BLaER1 treated with 17β-estradiol and CSF1 and Interleukin-3, amounts not matched to agents 10 nM and 100 nM (cell line): ENCODE measurements around the gene LAMC1.

Experiments
- H3K27ac ChIP-seq, 11 experiments: shearing (Covaris generic); formaldehyde crosslinking; 2 replicates each; pipeline ENCODE4 v1.8.1; 2022
- H3K27me3 ChIP-seq, 11 experiments: shearing (Covaris generic); formaldehyde crosslinking; 2 replicates each; pipeline ENCODE4 v1.8.1; 2022
- H3K36me3 ChIP-seq, 11 experiments: shearing (Covaris generic); formaldehyde crosslinking; 2 replicates each; pipeline ENCODE4 v1.8.1; 2022
- H3K4me1 ChIP-seq, 10 experiments: shearing (Covaris generic); formaldehyde crosslinking; 2 replicates each; pipeline ENCODE4 v1.8.1; 2022
- H3K4me2 ChIP-seq, 11 experiments: shearing (Covaris generic); formaldehyde crosslinking; 2 replicates each; pipeline ENCODE4 v1.8.1; 2022
- H3K4me3 ChIP-seq, 10 experiments: shearing (Covaris generic); formaldehyde crosslinking; 2 replicates each; pipeline ENCODE4 v1.8.1; 2022
- H3K9ac ChIP-seq, 11 experiments: shearing (Covaris generic); formaldehyde crosslinking; 2 replicates each; pipeline ENCODE4 v1.8.1; 2022
- H3K9me3 ChIP-seq, 11 experiments: shearing (Covaris generic); formaldehyde crosslinking; replicated peaks in 1 of 11; 2 replicates each; pipeline ENCODE4 v1.8.1; 2022
- H4K20me1 ChIP-seq, 11 experiments: shearing (Covaris generic); formaldehyde crosslinking; 2 replicates each; pipeline ENCODE4 v1.8.1; 2022
- Cebpa-rat ChIP-seq, 11 experiments: shearing (Covaris generic); IDR thresholded peaks; 2 replicates each; pipeline ENCODE4 v1.8.1; 2022

The LAMC1 gene

DNA sequence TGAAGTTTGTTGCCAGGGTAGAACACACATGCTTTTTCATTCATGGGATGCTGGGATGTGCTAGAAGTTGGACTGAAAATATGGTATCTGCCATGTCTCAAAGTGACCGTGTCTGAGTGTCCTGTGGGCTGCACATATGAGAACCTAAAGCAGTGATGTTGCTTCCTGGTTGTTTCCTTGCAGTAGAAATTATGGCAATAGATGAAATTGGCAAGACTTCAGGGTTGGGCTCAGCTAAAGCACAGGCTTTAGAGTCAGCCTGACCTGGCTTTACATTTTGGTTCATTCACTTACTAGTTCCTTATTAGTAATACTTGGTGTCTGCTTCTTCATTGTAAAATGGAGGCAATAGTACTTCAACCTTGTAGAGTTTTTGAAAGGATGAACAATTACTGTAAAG is 165.0 kb downstream of the LAMC1 start:
- no peak for TF ChIP-seq Cebpa-rat (IDR thresholded peaks at IDR 0.05)
- no peak overlapping the region for H3K27ac ChIP-seq

DNA sequence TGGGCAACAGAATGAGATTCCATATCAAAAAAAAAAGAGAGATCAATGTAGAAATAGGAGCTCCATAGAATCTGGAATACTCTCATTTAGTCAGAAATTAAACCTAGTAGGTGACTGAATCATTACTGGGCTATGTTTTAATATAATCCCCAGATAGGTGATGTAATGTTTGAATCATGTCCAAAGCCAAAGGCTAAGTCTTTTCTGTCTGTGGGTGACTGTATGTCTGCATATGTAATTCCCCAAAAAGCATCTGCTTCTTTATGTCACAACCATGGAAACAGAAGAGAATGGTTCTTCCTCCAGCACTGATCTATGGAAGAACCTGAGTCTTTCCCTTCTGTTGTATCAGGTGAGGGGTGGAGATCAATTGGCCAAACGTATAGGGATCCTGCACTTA is 168.6 kb downstream of the LAMC1 start:
- H3K9me3 ChIP-seq, result no peaks in the 10 kb centered on the region
- no peak overlapping the region for H3K4me2 ChIP-seq
- H3K27ac ChIP-seq, result no peak overlapping the region
- H3K4me3 ChIP-seq, result no peak overlapping the region
- no peaks in the 10 kb centered on the region for H3K36me3 ChIP-seq
- no peak overlapping the region for H3K9ac ChIP-seq
- no peaks in the 10 kb centered on the region for H3K27me3 ChIP-seq
- peaks cover 9 to 14% (median 12%) of the 10 kb centered on the region in 10 experiments for H3K4me1 ChIP-seq
- no peaks in the 10 kb centered on the region for H4K20me1 ChIP-seq
- TF ChIP-seq Cebpa-rat (IDR thresholded peaks at IDR 0.05), result no peak

More for the DNA sequence above, 165.0 kb downstream of the LAMC1 start:
- Histone ChIP-seq H3K4me2 (no peak overlapping the region), H4K20me1 (no peaks in the 10 kb centered on the region), H3K9me3 (peaks cover 0 to 7% (median 0%) of the 10 kb centered on the region in 11 experiments; a peak in 2 of 22 replicates), H3K9ac (no peak overlapping the region), H3K27me3 (no peaks in the 10 kb centered on the region), H3K4me1 (no peaks in the 10 kb centered on the region), H3K36me3 (no peaks in the 10 kb centered on the region), H3K4me3 (no peak overlapping the region)

DNA sequence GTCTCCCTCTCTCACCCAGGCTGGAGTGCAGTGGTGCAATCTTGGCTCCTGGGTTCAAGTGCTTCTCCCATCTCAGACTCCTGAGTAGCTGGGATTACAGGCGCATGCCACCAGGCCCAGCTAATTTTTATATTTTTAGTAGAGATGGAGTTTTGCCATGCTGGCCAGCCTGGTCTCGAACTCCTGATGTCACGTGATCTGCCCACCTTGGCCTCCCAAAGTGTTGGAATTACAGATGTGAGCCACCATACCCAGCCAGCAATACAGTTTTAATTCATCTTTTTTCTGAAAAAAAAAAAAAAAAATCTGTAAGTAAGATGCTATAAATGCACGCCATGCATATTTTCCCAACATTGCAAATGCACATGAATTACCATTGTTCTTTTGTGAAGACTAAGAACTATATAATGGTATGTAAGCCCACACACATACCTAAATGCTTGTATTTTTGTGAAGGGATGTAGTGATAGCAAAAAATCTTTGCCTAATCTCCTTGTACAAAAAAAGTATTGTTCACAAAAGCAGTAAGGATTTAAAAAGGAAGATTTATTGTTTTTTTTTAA is 170.8 kb downstream of the LAMC1 start:
- Histone ChIP-seq H3K9ac (no peak overlapping the region), H4K20me1 (no peaks in the 10 kb centered on the region), H3K36me3 (no peaks in the 10 kb centered on the region), H3K4me1 (peaks cover 9 to 14% (median 12%) of the 10 kb centered on the region in 10 experiments), H3K27me3 (no peaks in the 10 kb centered on the region), H3K4me2 (no peak overlapping the region), H3K27ac (no peak overlapping the region), H3K9me3 (no peaks in the 10 kb centered on the region), H3K4me3 (no peak overlapping the region)
- no peak for TF ChIP-seq Cebpa-rat (IDR thresholded peaks at IDR 0.05)

DNA sequence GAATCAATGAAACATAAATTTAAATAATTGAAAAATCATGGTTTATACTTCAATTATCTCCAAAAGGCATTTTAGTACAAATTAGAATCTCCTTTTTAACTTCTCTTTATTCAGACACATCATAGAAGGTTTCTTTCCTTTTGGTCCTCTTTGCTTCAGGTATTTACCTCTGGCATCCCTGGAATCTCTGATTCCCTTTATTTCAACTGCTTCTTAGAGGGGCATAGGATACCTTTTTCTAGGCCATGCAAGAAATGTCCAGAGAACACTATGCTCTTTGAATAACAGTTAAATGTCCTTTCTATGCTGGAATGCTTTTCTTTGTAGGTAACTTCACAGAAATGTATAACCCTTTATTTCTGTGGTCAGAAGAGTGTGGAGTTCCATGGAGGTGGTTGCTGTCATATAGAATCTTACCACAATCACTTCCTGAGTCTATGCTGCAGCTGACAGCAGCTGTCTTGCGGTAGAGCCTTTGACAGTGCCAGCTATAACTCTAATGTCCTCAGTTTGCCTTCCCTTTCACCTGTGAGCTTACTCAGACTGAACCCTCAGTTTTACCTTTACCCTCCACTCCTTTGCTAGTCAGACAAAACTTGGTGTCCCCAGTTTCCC is 171.4 kb downstream of the LAMC1 start:
- Histone ChIP-seq H3K27ac (no peak overlapping the region), H3K4me1 (peaks cover 9 to 14% (median 12%) of the 10 kb centered on the region in 10 experiments), H3K27me3 (no peaks in the 10 kb centered on the region), H3K36me3 (no peaks in the 10 kb centered on the region), H3K4me3 (no peak overlapping the region), H4K20me1 (no peaks in the 10 kb centered on the region), H3K4me2 (peak overlapping the region; percentile 25 to 78 (median 47)), H3K9me3 (no peaks in the 10 kb centered on the region), H3K9ac (no peak overlapping the region)
- no peak for TF ChIP-seq Cebpa-rat (IDR thresholded peaks at IDR 0.05)

DNA sequence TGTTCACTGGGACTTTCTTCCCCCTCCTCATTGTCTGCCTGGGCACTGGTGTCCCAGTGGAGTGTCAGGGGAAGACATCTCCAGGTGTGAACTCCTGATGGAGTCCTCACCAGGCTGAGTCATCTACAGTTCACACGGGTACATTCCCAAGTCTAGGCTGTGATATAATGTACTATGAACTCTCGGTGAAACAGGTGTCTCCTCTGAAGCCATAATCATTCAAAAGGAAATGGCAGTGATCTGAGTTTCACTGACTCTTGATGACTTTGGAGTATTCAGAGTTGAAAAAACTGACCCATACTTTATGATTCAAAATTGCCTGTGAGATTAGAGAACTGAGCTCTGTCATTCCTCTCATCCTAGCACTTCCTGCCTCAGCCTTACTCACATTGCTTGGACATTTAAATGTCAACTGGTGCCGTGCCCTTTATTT is 171.9 kb downstream of the LAMC1 start:
- no peaks in the 10 kb centered on the region for H4K20me1 ChIP-seq
- H3K4me3 ChIP-seq, result no peak overlapping the region
- peak overlapping the region; percentile 25 to 78 (median 47) for H3K4me2 ChIP-seq
- no peaks in the 10 kb centered on the region for H3K27me3 ChIP-seq
- H3K4me1 ChIP-seq, result peaks cover 9 to 14% (median 12%) of the 10 kb centered on the region in 10 experiments
- H3K9ac ChIP-seq, result no peak overlapping the region
- H3K9me3 ChIP-seq, result no peaks in the 10 kb centered on the region
- no peak for TF ChIP-seq Cebpa-rat (IDR thresholded peaks at IDR 0.05)
- no peaks in the 10 kb centered on the region for H3K36me3 ChIP-seq
- H3K27ac ChIP-seq, result no peak overlapping the region
